ENCODE results near the gene ZC2HC1C. TPM values are rescaled to one million over a fixed set of nuclear protein-coding genes. Genes with fewer than 3 reads are reported as not detected.

Gene ZC2HC1C
- total and polyA plus RNA-seq, 2 of the 13 experiments (the other 11 are each of a cell fraction or from before 2014, with no cell fraction given): 3.3 to 3.5 TPM

GRCh38 chr14:75050852-75051555, 18.4 kb upstream of the ZC2HC1C start, which contains the start of gene MLH3 (continued):
- TF ChIP-seq, protein P1, sequence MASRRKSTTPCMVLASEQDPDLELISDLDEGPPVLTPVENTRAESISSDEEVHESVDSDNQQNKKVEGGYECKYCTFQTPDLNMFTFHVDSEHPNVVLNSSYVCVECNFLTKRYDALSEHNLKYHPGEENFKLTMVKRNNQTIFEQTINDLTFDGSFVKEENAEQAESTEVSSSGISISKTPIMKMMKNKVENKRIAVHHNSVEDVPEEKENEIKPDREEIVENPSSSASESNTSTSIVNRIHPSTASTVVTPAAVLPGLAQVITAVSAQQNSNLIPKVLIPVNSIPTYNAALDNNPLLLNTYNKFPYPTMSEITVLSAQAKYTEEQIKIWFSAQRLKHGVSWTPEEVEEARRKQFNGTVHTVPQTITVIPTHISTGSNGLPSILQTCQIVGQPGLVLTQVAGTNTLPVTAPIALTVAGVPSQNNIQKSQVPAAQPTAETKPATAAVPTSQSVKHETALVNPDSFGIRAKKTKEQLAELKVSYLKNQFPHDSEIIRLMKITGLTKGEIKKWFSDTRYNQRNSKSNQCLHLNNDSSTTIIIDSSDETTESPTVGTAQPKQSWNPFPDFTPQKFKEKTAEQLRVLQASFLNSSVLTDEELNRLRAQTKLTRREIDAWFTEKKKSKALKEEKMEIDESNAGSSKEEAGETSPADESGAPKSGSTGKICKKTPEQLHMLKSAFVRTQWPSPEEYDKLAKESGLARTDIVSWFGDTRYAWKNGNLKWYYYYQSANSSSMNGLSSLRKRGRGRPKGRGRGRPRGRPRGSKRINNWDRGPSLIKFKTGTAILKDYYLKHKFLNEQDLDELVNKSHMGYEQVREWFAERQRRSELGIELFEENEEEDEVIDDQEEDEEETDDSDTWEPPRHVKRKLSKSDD (CRISPR knock-in tag; IDR thresholded peaks at IDR 0.05; ENCODE audit: low read depth): no peak
- TF ChIP-seq ZFP82 (CRISPR knock-in tag; IDR thresholded peaks at IDR 0.05; ENCODE audit: borderline replicate concordance) (no peak), ZNF567 (CRISPR knock-in tag; IDR thresholded peaks at IDR 0.05; ENCODE audit: borderline replicate concordance) (no peak), NR3C1 (CRISPR knock-in tag; IDR thresholded peaks at IDR 0.05) (no peak), ZNF841 (CRISPR knock-in tag; IDR thresholded peaks at IDR 0.05; ENCODE audit: borderline replicate concordance) (no peak), ZNF674 (CRISPR knock-in tag; IDR thresholded peaks at IDR 0.05; ENCODE audit: low read depth) (no peak), ZNF282 (IDR thresholded peaks at IDR 0.05; ENCODE audit: partially characterized antibody) (no peak), ARHGAP35 (CRISPR knock-in tag; IDR thresholded peaks at IDR 0.05; ENCODE audit: borderline replicate concordance) (0 out of 2 replicates have a peak, but pooled peaks have one; percentile 44), TOE1 (CRISPR knock-in tag; IDR thresholded peaks at IDR 0.05) (no peak), IKZF1 (IDR thresholded peaks at IDR 0.05) (no peak), PHF8 (CRISPR knock-in tag; IDR thresholded peaks at IDR 0.05) (peak; percentile 88), SAP130 (CRISPR knock-in tag; IDR thresholded peaks at IDR 0.05; ENCODE audit: low read depth) (peak; percentile 63), SMAD1 (CRISPR knock-in tag; IDR thresholded peaks at IDR 0.05; ENCODE audit: borderline replicate concordance, low read depth) (0 out of 2 replicates have a peak, but pooled peaks have one; percentile 69), ZNF720 (CRISPR knock-in tag; IDR thresholded peaks at IDR 0.05) (no peak), RBAK (CRISPR knock-in tag; IDR thresholded peaks at IDR 0.05) (no peak), ZFP90 (CRISPR knock-in tag; IDR thresholded peaks at IDR 0.05; ENCODE audit: borderline replicate concordance) (peak; percentile 64), CHCHD3 (CRISPR knock-in tag; IDR thresholded peaks at IDR 0.05) (peak; percentile 77; the same call in 1 of the 2 replicates), ZNF253 (CRISPR knock-in tag; IDR thresholded peaks at IDR 0.05; ENCODE audit: borderline replicate concordance) (0 out of 2 replicates have a peak, but pooled peaks have one; percentile 42), NR2C2 (CRISPR knock-in tag; IDR thresholded peaks at IDR 0.05; ENCODE audit: borderline replicate concordance) (peak; percentile 43; the same call in 1 of the 2 replicates)
- TF ChIP-seq, protein P2, sequence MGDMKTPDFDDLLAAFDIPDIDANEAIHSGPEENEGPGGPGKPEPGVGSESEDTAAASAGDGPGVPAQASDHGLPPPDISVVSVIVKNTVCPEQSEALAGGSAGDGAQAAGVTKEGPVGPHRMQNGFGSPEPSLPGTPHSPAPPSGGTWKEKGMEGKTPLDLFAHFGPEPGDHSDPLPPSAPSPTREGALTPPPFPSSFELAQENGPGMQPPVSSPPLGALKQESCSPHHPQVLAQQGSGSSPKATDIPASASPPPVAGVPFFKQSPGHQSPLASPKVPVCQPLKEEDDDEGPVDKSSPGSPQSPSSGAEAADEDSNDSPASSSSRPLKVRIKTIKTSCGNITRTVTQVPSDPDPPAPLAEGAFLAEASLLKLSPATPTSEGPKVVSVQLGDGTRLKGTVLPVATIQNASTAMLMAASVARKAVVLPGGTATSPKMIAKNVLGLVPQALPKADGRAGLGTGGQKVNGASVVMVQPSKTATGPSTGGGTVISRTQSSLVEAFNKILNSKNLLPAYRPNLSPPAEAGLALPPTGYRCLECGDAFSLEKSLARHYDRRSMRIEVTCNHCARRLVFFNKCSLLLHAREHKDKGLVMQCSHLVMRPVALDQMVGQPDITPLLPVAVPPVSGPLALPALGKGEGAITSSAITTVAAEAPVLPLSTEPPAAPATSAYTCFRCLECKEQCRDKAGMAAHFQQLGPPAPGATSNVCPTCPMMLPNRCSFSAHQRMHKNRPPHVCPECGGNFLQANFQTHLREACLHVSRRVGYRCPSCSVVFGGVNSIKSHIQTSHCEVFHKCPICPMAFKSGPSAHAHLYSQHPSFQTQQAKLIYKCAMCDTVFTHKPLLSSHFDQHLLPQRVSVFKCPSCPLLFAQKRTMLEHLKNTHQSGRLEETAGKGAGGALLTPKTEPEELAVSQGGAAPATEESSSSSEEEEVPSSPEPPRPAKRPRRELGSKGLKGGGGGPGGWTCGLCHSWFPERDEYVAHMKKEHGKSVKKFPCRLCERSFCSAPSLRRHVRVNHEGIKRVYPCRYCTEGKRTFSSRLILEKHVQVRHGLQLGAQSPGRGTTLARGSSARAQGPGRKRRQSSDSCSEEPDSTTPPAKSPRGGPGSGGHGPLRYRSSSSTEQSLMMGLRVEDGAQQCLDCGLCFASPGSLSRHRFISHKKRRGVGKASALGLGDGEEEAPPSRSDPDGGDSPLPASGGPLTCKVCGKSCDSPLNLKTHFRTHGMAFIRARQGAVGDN (CRISPR knock-in tag; IDR thresholded peaks at IDR 0.05): peak; percentile 98
- TF ChIP-seq, protein P3, sequence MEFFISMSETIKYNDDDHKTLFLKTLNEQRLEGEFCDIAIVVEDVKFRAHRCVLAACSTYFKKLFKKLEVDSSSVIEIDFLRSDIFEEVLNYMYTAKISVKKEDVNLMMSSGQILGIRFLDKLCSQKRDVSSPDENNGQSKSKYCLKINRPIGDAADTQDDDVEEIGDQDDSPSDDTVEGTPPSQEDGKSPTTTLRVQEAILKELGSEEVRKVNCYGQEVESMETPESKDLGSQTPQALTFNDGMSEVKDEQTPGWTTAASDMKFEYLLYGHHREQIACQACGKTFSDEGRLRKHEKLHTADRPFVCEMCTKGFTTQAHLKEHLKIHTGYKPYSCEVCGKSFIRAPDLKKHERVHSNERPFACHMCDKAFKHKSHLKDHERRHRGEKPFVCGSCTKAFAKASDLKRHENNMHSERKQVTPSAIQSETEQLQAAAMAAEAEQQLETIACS (CRISPR knock-in tag; IDR thresholded peaks at IDR 0.05): peak; percentile 97
- TF ChIP-seq, protein P4, sequence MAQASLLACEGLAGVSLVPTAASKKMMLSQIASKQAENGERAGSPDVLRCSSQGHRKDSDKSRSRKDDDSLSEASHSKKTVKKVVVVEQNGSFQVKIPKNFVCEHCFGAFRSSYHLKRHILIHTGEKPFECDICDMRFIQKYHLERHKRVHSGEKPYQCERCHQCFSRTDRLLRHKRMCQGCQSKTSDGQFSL (CRISPR knock-in tag; IDR thresholded peaks at IDR 0.05): no peak
